OCI-LY7 (cell line): ENCODE data around the gene CNKSR3. TPM values are rescaled to one million over a fixed set of nuclear protein-coding genes. Genes with fewer than 3 reads are reported as not detected.

Source experiments
- BruUV-seq: library from RNA; stranded (reverse); fragments of 400-500 nt; replicated peaks from 2 replicates; lab custom pipeline; 2021; lab: Mats Ljungman, UMichigan
- CTCF ChIA-PET: fragments of 300-600 bp; sonication (Branson Sonifier 250); formaldehyde crosslinking; loops from one replicate; lab custom pipeline; 2022; ENCODE audit warnings: antibody characterized with exemption; ENCODE audit not compliant: unreplicated experiment; lab: Charles Lee
- POLR2A ChIA-PET: fragments of 300-600 bp; sonication (Branson Sonifier 250); formaldehyde crosslinking; loops from one replicate; lab custom pipeline; 2022; ENCODE audit warnings: antibody characterized with exemption; lab: Charles Lee
- DNase-seq: peaks from one replicate; pipeline ENCODE4 v3.0.0-alpha.2; 2015; ENCODE audit warnings: low spot score
- H2AFZ ChIP-seq: fragments of 200-600 bp; sonication (generic), shearing (Covaris generic); 2 replicates; pipeline ENCODE4 v1.6.1; 2014; ENCODE audit warnings: mild to moderate bottlenecking, antibody characterized with exemption, low read length, moderate library complexity
- H3K27ac ChIP-seq: fragments of 200-600 bp; sonication (generic); 2 replicates; pipeline ENCODE4 v1.5.1; 2014; ENCODE audit warnings: mixed run types, low read depth, mild to moderate bottlenecking, moderate library complexity, low read length, inconsistent platforms; ENCODE audit not compliant: poor library complexity, severe bottlenecking
- H3K36me3 ChIP-seq: fragments of 200-600 bp; sonication (generic); 2 replicates; pipeline ENCODE4 v1.6.1; 2014; ENCODE audit warnings: mild to moderate bottlenecking, antibody characterized with exemption, low read length, moderate library complexity, mixed read lengths; ENCODE audit not compliant: insufficient read depth
- H3K4me1 ChIP-seq: fragments of 200-600 bp; sonication (generic); 2 replicates; pipeline ENCODE4 v1.5.1; 2014; ENCODE audit warnings: mild to moderate bottlenecking, low read length; ENCODE audit not compliant: insufficient read depth, poor library complexity, severe bottlenecking
- H3K4me2 ChIP-seq: fragments of 200-600 bp; sonication (generic); 2 replicates; pipeline ENCODE4 v1.6.1; 2014; ENCODE audit warnings: mild to moderate bottlenecking, low read length
- H3K4me3 ChIP-seq: fragments of 200-600 bp; sonication (generic); 2 replicates; pipeline ENCODE4 v1.5.1; 2014; ENCODE audit warnings: mild to moderate bottlenecking, low read depth, low read length; ENCODE audit not compliant: poor library complexity, severe bottlenecking
- H3K79me2 ChIP-seq: fragments of 200-600 bp; sonication (generic); 2 replicates; pipeline ENCODE4 v1.6.1; 2016; ENCODE audit warnings: low read depth, mild to moderate bottlenecking, low read length, moderate library complexity, mixed read lengths; ENCODE audit not compliant: insufficient read depth
- H3K9me2 ChIP-seq: fragments of 200-600 bp; sonication (generic); 2 replicates; pipeline ENCODE4 v1.6.1; 2016; ENCODE audit warnings: mild to moderate bottlenecking, low read length, mixed read lengths; ENCODE audit not compliant: insufficient read depth
- H3K9me3 ChIP-seq: fragments of 200-600 bp; sonication (generic); 2 replicates; pipeline ENCODE4 v1.6.1; 2014; ENCODE audit warnings: mild to moderate bottlenecking, mixed run types, low read length, mixed read lengths
- H4K20me1 ChIP-seq: fragments of 200-600 bp; sonication (generic); 2 replicates; pipeline ENCODE4 v1.6.1; 2014; ENCODE audit warnings: mild to moderate bottlenecking, antibody characterized with exemption, low read length, moderate library complexity, mixed read lengths; ENCODE audit not compliant: insufficient read depth
- EZH2phosphoT487 ChIP-seq: fragments of 200-600 bp; sonication (generic); IDR thresholded peaks from 2 replicates; pipeline ENCODE4 v1.6.1; 2018; ENCODE audit warnings: low read depth, borderline replicate concordance, mild to moderate bottlenecking, mixed run types, antibody characterized with exemption, low read length, moderate library complexity, mixed read lengths
- intact Hi-C: fragments of 100-400 bp; cut with micrococcal nuclease; formaldehyde crosslinking; loops from one replicate; pipeline ENCODE4 v1.10.0; 2022; ENCODE audit not compliant: unreplicated experiment
- total RNA-seq, 2 experiments: library from RNA; depleted of rRNA in 1 of 2; stranded (reverse); fragments of >200 nt in 1 of 2; shearing (Covaris generic) in 1 of 2; gene quantifications; 2 replicates each; pipeline ENCODE4 v1.2.3, GENCODE V29; 2014 to 2022
- TF ChIP-seq, protein P1 (sequence below): fragments of 200-600 bp; sonication (generic); conservative IDR thresholded peaks from 2 replicates; pipeline ENCODE4 v1.5.1; 2014; ENCODE audit warnings: mild to moderate bottlenecking, antibody characterized with exemption, low read length, moderate library complexity, mixed read lengths

CNKSR3 gene
- total RNA-seq, 2 experiments from 2014 or later, result not detected

DNA sequence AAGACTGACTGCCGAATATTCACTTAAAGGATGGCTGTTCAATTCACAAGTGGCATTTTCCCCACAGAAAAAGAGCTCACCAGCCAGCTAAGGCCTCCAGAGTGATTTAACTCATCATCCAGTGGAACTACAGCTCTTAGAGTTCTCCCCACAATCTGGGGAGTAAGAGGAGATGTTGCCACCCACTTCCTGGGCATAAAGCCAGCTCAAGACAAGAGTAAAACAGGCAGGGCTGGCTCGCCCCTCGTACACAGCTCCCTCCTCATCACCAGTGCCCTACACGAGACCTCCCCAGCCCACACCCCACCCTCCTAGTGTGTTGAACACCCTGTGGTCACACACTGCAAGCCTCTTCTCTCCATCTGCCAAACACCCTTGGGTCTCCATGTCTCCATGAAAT is 106.7 kb downstream of the CNKSR3 start:
- H3K4me2 ChIP-seq, result no peak overlapping the region
- POLR2A ChIA-PET, result interaction anchor here (0.5 kb wide), 1 partner anchor 20 kb away, joined by 4 read pairs; no protein-coding TSS in a partner anchor
- intact Hi-C loops, result loop anchor here (10.0 kb wide), 1 partner anchor 249 kb away; no protein-coding TSS in a partner anchor
- CTCF ChIA-PET, result no interaction called here
- no peaks in the 10 kb centered on the region for H4K20me1 ChIP-seq
- H3K4me1 ChIP-seq, result no peaks in the 10 kb centered on the region
- BruUV-seq, result no TSS peak
- no peak for DNase-seq
- no peaks in the 10 kb centered on the region for H3K36me3 ChIP-seq
- no peaks in the 10 kb centered on the region for H3K9me2 ChIP-seq
- no peaks in the 10 kb centered on the region for H3K9me3 ChIP-seq
- TF ChIP-seq, protein P1, sequence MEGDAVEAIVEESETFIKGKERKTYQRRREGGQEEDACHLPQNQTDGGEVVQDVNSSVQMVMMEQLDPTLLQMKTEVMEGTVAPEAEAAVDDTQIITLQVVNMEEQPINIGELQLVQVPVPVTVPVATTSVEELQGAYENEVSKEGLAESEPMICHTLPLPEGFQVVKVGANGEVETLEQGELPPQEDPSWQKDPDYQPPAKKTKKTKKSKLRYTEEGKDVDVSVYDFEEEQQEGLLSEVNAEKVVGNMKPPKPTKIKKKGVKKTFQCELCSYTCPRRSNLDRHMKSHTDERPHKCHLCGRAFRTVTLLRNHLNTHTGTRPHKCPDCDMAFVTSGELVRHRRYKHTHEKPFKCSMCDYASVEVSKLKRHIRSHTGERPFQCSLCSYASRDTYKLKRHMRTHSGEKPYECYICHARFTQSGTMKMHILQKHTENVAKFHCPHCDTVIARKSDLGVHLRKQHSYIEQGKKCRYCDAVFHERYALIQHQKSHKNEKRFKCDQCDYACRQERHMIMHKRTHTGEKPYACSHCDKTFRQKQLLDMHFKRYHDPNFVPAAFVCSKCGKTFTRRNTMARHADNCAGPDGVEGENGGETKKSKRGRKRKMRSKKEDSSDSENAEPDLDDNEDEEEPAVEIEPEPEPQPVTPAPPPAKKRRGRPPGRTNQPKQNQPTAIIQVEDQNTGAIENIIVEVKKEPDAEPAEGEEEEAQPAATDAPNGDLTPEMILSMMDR, result no peak
- no peak for TF ChIP-seq EZH2phosphoT487
- no peaks in the 10 kb centered on the region for H3K79me2 ChIP-seq
- H2AFZ ChIP-seq, result no peak overlapping the region
- H3K4me3 ChIP-seq, result no peak overlapping the region
- no peak overlapping the region for H3K27ac ChIP-seq

DNA sequence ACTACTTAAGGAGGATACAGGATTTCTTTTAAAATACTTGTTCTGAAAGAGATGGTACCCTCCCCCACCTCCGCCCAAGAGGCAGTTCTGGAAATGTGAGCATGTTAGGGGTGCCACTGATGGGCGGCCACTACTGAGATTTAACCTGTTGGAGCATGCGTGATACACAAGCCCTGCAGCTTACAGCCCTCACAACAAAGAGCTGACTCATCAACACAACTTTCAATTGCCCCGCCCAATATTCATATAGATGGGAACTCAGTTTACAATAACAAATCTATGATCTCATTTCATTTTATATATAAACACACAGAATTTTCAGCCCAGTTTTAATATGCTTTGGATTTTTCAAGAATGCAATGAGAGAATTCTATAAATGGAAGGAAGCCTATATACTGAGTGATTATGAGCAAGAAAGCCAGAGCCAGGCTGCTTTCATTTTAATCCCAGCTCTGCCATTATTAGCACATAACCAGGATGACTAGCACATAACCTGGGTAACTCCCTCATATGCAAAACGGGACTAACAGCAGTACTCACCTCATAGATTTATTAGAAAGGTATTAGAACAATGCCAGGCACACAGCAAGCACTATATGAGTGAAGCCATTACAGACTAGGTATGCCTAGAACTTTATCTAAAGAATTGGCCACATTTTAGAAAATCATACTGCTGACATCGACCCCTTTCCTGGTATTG is 108.3 kb downstream of the CNKSR3 start:
- Histone ChIP-seq H3K36me3 (no peaks in the 10 kb centered on the region), H3K4me1 (no peaks in the 10 kb centered on the region), H3K4me2 (no peak overlapping the region), H3K27ac (no peak overlapping the region), H4K20me1 (no peaks in the 10 kb centered on the region), H3K9me3 (no peaks in the 10 kb centered on the region), H3K4me3 (no peak overlapping the region), H3K79me2 (no peaks in the 10 kb centered on the region), H2AFZ (no peak overlapping the region), H3K9me2 (no peaks in the 10 kb centered on the region)
- no peak for DNase-seq
- intact Hi-C loops, result loop anchor here (10.0 kb wide), 1 partner anchor 247 kb away; no protein-coding TSS in a partner anchor
- BruUV-seq, result no TSS peak
- CTCF ChIA-PET, result no interaction called here
- TF ChIP-seq, protein P1, result no peak
- TF ChIP-seq EZH2phosphoT487, result no peak
- POLR2A ChIA-PET, result interaction anchor here (2.0 kb wide), 1 partner anchor 10 kb away, joined by 4 read pairs; no protein-coding TSS in a partner anchor

DNA sequence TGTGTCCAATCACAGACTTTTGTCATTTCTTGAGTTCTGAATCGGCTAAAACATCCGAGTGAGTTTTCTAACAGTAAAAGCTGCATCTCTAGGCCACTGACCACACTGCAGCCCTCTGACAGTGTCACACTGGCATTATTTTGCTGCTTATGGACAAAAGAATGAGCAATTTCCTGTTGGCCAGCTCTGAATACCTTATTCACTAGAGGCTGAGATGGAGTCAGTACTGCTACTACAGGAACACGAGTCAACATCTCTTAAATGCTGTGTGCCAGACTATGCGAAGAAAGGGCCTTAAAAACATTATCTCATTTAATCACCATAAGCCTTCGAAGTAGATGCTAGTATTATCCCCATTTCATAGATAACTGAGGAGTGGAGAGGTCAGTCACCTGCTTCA is 111.4 kb downstream of the CNKSR3 start:
- Histone ChIP-seq H3K36me3 (no peaks in the 10 kb centered on the region), H3K4me1 (no peaks in the 10 kb centered on the region), H3K27ac (no peak overlapping the region), H3K4me3 (no peak overlapping the region), H3K4me2 (no peak overlapping the region), H3K9me2 (no peaks in the 10 kb centered on the region), H3K79me2 (no peaks in the 10 kb centered on the region), H2AFZ (no peak overlapping the region), H4K20me1 (no peaks in the 10 kb centered on the region), H3K9me3 (no peaks in the 10 kb centered on the region)
- no peak for DNase-seq
- CTCF ChIA-PET, result no interaction called here
- no TSS peak for BruUV-seq
- TF ChIP-seq, protein P1, result no peak
- no peak for TF ChIP-seq EZH2phosphoT487
- POLR2A ChIA-PET, result no interaction called here
- intact Hi-C loops, result no loop called here
